Measurements from ENCODE around the gene IFNK. TPM values are rescaled to one million over a fixed set of nuclear protein-coding genes. Genes with fewer than 3 reads are reported as not detected.

The IFNK gene
- total RNA-seq, 1 experiment from 2014 or later: not detected

GRCh38 chr9:27572566-27572917, 48.5 kb downstream of the IFNK start:
- DNase-seq (ENCODE audit: low spot score): peak; percentile 16

GRCh38 chr9:27572918-27573633, 49.0 kb downstream of the IFNK start, which contains the start of gene C9orf72:
C9orf72 (minus strand) TSS chr9:27573481; CDS start chr9:27567120, 6,361 bp downstream.
- peak within 1 kb of the TSS; percentile 67 for H3K4me3 ChIP-seq (ENCODE audit: low read depth, low read length, poor library complexity, severe bottlenecking)
- H3K9me3 ChIP-seq (ENCODE audit: low read depth, low read length, poor library complexity, severe bottlenecking): no peaks in the 10 kb centered on the region
- CTCF ChIA-PET: interaction anchor here (0.6 kb wide), 1 partner anchor 32 kb away, joined by 3 read pairs; no protein-coding TSS in a partner anchor
- H3K36me3 ChIP-seq (ENCODE audit: insufficient read depth, low read length, poor library complexity, severe bottlenecking): no peaks in the 10 kb centered on the region
- POLR2A ChIA-PET (ENCODE audit: low non-redundant PET): interaction anchor here (0.6 kb wide), 4 partner anchors 12 to 681 kb away, joined by 3 to 13 read pairs (median 6); no protein-coding TSS in a partner anchor
- no TSS peak for BruUV-seq (replicated peaks)
- DNase-seq (ENCODE audit: low spot score): peak; percentile 48
- no peaks in the 10 kb centered on the region for H3K27me3 ChIP-seq (replicated peaks; ENCODE audit: insufficient read depth, low read depth, low read length, poor library complexity)
- peak within 1 kb of the TSS; percentile 84 for H3K27ac ChIP-seq (ENCODE audit: low read depth, low read length, poor library complexity, severe bottlenecking)
- intact Hi-C loops (cut with micrococcal nuclease; ENCODE audit: unreplicated experiment): no loop called here
- no peaks in the 10 kb centered on the region for H3K4me1 ChIP-seq (ENCODE audit: insufficient read depth, low read length, poor library complexity, severe bottlenecking)
- TF ChIP-seq CTCF (conservative IDR thresholded peaks at IDR 0.05; ENCODE audit: low read depth, low read length): no peak
- no peak for TF ChIP-seq EZH2 (IDR thresholded peaks at IDR 0.05; ENCODE audit: borderline replicate concordance, low read depth, low read length, poor library complexity, severe bottlenecking)

More at GRCh38 chr9:27572566-27572917, 48.5 kb downstream of the IFNK start:
- H3K27me3 ChIP-seq (replicated peaks; ENCODE audit: insufficient read depth, low read depth, low read length, poor library complexity): no peaks in the 10 kb centered on the region
- no peaks in the 10 kb centered on the region for H3K4me1 ChIP-seq (ENCODE audit: insufficient read depth, low read length, poor library complexity, severe bottlenecking)
- H3K9me3 ChIP-seq (ENCODE audit: low read depth, low read length, poor library complexity, severe bottlenecking): no peaks in the 10 kb centered on the region
- ChIA-PET POLR2A (ENCODE audit: low non-redundant PET) (no interaction called here), CTCF (no interaction called here)
- TF ChIP-seq EZH2 (IDR thresholded peaks at IDR 0.05; ENCODE audit: borderline replicate concordance, low read depth, low read length, poor library complexity, severe bottlenecking) (no peak), CTCF (conservative IDR thresholded peaks at IDR 0.05; ENCODE audit: low read depth, low read length) (no peak)
- peak overlapping the region; percentile 84 for H3K27ac ChIP-seq (ENCODE audit: low read depth, low read length, poor library complexity, severe bottlenecking)
- BruUV-seq (replicated peaks): TSS peak; percentile 47
- intact Hi-C loops (cut with micrococcal nuclease; ENCODE audit: unreplicated experiment): no loop called here
- peak overlapping the region; percentile 67 for H3K4me3 ChIP-seq (ENCODE audit: low read depth, low read length, poor library complexity, severe bottlenecking)
- H3K36me3 ChIP-seq (ENCODE audit: insufficient read depth, low read length, poor library complexity, severe bottlenecking): no peaks in the 10 kb centered on the region

- H3K36me3 ChIP-seq (ENCODE audit: insufficient read depth, low read length, poor library complexity, severe bottlenecking): no peaks in the 10 kb centered on the region
- TF ChIP-seq CTCF (conservative IDR thresholded peaks at IDR 0.05; ENCODE audit: low read depth, low read length) (no peak), EZH2 (IDR thresholded peaks at IDR 0.05; ENCODE audit: borderline replicate concordance, low read depth, low read length, poor library complexity, severe bottlenecking) (no peak)
- H3K4me1 ChIP-seq (ENCODE audit: insufficient read depth, low read length, poor library complexity, severe bottlenecking): no peaks in the 10 kb centered on the region
- no peaks in the 10 kb centered on the region for H3K27me3 ChIP-seq (replicated peaks; ENCODE audit: insufficient read depth, low read depth, low read length, poor library complexity)
- H3K27ac ChIP-seq (ENCODE audit: low read depth, low read length, poor library complexity, severe bottlenecking): peak overlapping the region; percentile 84
- ChIA-PET CTCF (interaction anchor here (0.6 kb wide), 1 partner anchor 33 kb away, joined by 3 read pairs; no protein-coding TSS in a partner anchor), POLR2A (ENCODE audit: low non-redundant PET) (interaction anchor here (0.6 kb wide), 4 partner anchors 13 to 682 kb away, joined by 3 to 13 read pairs (median 6); no protein-coding TSS in a partner anchor)
- TSS peak; percentile 78 for BruUV-seq (replicated peaks)
- no peaks in the 10 kb centered on the region for H3K9me3 ChIP-seq (ENCODE audit: low read depth, low read length, poor library complexity, severe bottlenecking)
- peak overlapping the region; percentile 67 for H3K4me3 ChIP-seq (ENCODE audit: low read depth, low read length, poor library complexity, severe bottlenecking)
- intact Hi-C loops (cut with micrococcal nuclease; ENCODE audit: unreplicated experiment): no loop called here
- peak; percentile 96 for DNase-seq (ENCODE audit: low spot score)
Measured at GRCh38 chr9:27573634-27574590, 49.8 kb downstream of the IFNK start.

Measured in A673 (cell line).